Activated CD8-positive, alpha-beta memory T cell treated with anti-CD3 and anti-CD28 coated beads for 36 hours (primary cell): ENCODE results near the gene VPS13C. TPM values are rescaled to one million over a fixed set of nuclear protein-coding genes. Genes with fewer than 3 reads are reported as not detected.

Experiments
- CTCF ChIA-PET: fragments of 350-600 bp; sonication (Branson Sonifier 250); formaldehyde crosslinking; loops from one replicate; lab custom pipeline; 2021; ENCODE audit warnings: antibody characterized with exemption; lab: Charles Lee
- POLR2A ChIA-PET: fragments of 350-600 bp; sonication (Branson Sonifier 250); formaldehyde crosslinking; loops from one replicate; lab custom pipeline; 2021; ENCODE audit warnings: antibody characterized with exemption; lab: Charles Lee
- total RNA-seq, 2 experiments: library from RNA; stranded (reverse); gene quantifications; one replicate each; pipeline ENCODE4 v1.2.3, GENCODE V29; 2021

VPS13C gene
- total RNA-seq, 2 experiments from 2014 or later = 38.5 to 40.2 TPM

DNA sequence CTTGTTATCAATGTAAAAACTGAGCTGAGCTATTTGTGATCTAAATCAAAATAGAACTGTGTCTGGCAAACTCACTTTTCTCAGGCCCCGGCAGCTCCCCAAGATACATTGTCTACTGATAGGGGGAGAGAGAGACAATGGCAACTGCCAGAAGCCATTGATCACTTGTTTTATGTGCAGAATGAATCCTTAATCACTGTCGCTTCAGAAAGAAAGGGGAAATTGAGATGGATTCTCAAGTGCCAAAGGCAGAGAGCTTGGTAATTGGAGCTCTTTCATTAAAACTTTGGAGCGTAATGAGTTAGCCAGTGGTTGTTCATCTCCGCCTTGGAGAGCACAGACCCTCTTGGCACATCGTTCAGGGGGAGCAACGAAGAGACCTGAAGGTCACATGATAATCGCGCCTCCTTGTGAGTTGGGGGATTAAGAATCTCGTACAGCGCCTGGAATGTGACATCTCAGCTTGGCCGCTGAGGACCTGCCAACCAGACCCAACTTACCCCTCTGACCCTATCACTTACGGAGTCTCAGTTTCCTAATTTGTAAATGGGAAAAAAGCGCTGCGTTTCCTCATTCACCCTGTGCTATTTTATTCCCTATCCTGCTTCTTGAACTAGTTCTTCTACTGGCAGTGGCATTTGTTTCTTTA lies 252.8 kb downstream of the VPS13C start:
- POLR2A ChIA-PET = no interaction called here
- CTCF ChIA-PET = interaction anchor here (1.1 kb wide), 1 partner anchor 28 kb away, joined by 4 read pairs; no protein-coding TSS in a partner anchor

Other genes starting within 250 kb of the VPS13C start
- gene C2CD4A, start 6.5 kb upstream of the VPS13C start, total RNA-seq = under 1 TPM; 0.27 TPM
- gene C2CD4B, start 104.8 kb upstream of the VPS13C start, total RNA-seq = under 1 TPM in 1 of 2 experiments, not detected in 1; 0.21 TPM